NCI-H1092 treated with DMSO at 0.1 percent for 48 hours (cell line): ENCODE results near the gene KCNJ10.

Experiments
- DNase-seq: peaks from one replicate; lab custom pipeline; 2025; lab: John Stamatoyannopoulos, UW

Gene KCNJ10

DNA sequence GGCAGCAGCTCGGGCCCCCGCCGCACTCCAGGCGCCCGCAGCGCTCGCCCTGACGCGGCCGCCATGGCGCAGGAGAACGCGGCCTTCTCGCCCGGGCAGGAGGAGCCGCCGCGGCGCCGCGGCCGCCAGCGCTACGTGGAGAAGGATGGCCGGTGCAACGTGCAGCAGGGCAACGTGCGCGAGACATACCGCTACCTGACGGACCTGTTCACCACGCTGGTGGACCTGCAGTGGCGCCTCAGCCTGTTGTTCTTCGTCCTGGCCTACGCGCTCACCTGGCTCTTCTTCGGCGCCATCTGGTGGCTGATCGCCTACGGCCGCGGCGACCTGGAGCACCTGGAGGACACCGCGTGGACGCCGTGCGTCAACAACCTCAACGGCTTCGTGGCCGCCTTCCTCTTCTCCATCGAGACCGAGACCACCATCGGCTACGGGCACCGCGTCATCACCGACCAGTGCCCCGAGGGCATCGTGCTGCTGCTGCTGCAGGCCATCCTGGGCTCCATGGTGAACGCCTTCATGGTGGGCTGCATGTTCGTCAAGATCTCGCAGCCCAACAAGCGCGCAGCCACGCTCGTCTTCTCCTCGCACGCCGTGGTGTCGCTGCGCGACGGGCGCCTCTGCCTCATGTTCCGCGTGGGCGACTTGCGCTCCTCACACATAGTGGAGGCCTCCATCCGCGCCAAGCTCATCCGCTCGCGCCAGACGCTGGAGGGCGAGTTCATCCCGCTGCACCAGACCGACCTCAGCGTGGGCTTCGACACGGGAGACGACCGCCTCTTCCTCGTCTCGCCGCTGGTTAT is 14.2 kb upstream of the KCNJ10 start:
- DNase-seq: peak; percentile 78

DNA sequence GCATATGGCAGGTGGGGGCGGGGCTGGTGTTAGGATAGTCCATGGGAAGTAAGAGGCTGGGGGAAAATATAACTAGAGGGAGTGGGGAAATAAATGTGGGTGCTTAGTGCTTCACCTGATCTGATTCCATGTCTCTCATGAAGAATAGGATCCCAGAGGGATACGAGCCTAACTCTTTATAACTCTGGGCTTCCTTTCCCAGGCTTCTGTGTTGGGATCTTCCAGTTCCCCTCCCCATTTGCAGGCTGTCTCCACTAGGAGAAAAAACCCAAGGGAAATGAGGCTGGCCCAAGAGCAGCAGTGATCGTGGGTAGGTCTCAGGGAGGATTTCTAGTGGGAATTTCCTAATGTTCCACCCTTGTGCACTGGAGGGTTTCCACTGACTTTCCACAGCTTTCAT is 13.0 kb upstream of the KCNJ10 start:
- DNase-seq: no peak

DNA sequence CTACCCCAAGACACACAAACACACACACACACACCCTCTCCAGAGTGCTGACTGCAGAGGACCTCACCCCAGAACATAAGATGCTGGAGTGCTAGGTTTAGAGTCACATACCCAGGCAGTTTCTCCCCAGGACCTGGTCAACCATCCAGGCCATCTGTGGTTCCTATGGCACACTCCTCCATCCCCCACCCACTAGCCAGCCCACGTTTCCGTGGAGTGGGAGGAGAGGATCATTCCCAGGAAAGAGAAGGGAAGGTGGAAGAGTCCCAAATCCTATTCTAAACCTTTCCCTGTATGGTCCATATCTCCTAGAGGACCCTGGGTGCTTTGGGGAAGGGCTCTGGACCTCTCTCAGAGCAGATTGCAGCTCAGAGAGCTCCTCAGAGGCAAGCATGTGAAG is 12.5 kb upstream of the KCNJ10 start:
- DNase-seq: no peak

DNA sequence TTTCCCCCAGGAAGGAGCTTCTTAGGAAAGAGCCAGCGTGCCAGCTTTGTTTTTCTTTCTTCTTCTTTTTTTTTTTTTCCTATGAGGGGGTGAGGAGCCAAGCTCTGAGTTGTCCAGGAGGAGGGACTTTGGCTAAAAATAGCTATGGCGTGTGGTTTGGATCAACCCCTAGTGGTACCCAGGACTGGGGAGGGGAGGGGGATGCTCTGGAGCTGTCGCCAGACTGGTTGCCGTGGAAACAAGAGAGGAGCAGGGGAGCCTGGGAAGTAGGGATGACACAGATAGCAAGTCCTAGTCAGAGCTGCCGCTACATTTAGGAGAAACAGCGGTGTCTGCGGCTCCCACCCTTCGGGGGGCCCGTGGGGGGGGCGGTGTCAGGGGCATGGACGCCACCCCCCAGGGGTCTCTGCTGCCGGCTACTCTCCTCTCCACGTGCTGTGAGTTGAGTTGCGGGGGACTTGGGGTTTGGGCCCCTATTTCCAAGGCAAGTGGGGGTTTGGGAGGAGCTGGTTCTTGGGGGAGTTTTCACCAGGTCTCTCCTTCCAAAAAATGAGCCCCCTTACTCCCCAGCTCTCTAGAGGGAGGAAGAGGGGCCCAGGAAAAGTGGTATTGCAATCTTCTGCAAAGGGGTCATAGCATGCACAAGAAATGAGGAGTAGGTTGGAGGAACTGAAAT is 11.4 kb upstream of the KCNJ10 start, which contains the start of gene KCNJ9:
Gene KCNJ9, plus strand, starts transcription at position 278 of the 676 bp plus-strand sequence. CDS start 2,493 bp downstream, outside the sequence.
- DNase-seq: peak; percentile 22

DNA sequence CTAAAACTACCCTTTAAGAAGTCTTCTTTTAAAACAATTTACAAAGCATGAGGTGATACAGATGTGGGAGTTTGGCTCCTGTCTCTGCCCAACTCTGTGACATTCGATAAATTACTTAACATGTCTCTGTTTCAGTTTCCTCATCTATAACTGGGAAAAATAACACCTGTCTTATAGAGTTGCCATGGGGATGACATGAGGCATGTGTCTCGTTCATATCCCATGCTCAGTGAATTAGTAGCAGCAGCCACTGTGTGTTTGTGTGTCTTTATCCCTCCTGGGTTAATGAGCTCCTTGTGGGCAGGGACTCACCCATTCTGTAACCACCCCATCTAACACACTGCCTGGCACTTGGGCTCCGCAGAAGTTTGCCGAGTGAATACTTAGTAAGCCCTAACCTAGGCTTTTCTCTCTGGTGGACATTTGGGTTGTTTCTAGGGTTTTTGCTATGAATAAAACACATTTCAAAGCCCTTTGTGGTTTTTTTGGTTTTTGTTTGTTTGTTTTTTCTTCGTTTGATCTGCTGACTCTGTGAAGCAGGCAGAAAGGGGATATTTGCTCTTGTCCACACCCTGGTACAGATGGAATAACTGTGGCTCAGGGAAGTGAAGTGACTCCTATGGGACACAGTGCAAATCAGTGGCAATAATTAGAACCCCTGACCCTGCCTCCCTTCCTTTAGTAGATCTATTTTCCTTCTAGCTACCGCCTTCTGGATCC is 10.6 kb upstream of the KCNJ10 start:
- no peak for DNase-seq

DNA sequence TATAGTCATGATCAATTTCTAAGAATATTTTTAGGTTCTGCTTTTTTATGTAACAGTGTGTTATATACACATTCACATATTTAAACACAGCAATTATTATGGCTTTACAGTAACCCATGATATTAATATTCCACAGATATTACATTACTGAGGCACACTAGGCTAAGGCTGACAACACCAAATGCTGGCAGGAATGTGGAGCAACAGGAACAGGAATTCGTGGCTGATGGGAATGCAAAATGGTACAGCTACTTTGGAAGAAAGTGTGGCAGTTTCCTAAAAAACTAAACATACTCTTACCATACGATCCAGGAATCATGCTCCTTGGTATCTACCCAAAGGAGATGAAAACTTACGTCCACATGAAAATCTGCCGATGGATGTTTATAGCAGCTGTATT is 9.5 kb upstream of the KCNJ10 start:
- DNase-seq: no peak

DNA sequence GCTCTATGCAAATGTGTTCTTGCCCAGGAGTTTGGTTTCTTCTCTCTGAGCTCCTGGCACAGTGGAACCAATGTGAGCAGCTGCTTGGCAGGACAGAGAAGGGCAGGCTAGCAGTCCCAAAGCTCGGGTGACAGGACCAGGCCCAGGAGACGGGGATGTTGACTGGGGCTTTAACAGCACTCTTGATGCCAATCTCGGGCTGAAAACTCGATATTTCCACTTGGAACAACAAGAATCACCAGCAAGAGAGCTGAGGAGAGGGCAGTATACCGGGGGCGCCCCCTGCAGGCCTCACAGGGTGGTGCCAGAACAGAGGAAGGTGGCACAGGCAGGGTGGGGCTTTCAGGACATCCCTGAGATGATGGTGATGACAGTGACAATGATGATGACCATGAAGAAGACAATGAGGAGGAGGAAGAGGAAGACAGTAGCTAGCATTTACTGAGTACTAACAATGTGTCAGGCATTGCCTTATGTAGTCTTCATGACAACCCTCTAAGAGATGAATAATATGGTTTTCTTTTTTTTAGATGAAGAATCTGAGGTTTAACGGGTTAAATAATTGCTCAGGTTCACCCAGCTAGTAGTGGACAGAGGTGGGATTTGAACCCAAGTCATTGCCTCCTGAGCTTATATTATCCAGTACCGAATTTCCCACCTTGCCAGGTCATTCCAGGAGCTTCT is 8.7 kb upstream of the KCNJ10 start:
- DNase-seq: peak; percentile 5

DNA sequence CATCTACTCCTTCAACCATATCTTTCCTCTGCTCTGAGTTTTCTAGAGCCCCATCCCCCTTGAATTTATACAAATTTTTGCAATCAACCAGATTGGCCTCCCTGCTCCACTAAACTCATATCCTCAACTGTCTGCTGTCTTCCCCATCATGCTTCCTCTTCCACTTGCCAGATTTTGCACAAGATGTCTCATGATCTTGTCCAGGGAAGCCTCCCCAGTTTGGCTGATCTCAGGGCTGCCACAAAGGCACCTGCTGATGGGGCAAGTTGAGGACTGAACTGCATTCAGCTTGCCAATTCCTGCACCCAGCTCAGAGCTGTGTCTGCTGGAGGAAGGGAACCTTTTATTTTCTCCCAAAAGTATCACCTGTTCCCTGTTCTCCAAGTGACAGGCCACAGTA is 7.5 kb upstream of the KCNJ10 start:
- DNase-seq: no peak

DNA sequence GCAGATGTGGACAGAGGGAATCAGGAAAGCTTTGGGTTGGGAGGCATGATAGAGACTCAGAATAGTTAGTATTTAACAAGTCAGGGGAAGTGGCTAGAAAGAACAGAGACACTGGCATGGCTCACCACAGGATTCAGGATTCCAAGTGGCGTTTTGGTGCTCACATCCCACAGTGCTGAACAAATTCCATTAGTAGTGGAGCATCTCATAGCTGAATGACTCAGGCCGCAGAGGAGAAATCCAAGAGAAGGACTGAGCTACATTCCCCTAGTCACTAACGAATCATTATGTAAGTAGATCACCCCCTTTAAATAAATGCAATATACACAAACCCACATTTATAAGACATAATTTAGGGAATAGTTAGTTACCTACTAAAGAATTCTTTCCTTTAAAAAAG is 6.3 kb upstream of the KCNJ10 start:
- no peak for DNase-seq

DNA sequence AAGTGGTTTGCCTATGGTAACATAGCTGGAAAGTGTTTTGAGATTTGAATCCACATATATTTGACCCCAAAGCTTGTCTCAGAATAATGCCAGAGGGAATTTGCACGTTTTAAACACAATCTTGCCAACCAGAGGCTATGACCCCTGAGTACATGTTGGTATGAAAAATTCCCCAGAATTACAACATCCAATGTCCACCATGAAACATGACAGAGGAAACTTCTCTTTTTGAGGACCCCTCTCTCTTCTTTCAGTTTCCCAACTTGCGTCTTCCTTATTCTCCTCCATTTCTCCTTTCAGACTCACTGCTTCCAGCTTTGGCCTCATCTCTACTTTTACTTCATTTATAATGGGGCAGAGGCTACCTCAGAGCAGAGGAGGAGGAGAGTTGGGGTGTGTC is 5.9 kb upstream of the KCNJ10 start:
- DNase-seq: no peak

DNA sequence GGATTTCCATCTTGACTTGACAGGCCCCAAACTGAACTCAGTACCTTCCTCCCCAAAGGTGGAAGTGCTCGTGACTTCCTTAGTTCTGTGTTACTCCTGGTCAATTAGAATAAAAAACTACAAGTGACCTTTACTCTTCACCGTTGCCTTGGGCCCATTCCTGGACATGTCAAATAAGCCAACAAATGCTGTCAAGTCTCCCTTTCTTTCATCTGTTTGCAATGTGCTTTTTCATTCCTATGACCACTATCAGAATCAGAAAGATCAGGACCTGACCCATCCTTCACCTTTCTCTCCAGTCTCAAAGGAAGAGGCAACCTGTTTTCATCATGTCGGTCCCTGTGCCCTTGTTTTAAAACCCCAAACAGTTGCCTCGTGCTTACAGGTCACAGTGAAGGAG is 4.9 kb upstream of the KCNJ10 start:
- no peak for DNase-seq

DNA sequence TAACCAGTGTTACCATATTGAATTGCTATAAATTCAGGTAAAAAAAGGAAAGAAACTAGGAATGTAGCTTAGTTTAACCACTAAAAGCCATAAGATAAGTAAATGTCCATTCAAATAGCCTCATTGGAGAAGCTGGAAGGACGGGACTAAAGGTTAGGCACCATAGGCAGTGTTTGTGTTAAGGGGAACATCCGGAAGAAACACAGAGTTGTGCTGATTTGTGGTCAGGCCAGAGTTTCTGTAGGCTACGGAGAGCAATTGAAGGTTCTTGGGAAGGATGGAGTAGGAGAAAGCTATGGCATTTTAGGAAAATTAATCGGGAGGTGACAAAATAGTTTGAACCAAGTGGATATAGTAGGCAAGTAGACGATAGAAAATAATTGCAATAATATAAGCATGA is 1.3 kb upstream of the KCNJ10 start:
- DNase-seq: no peak

DNA sequence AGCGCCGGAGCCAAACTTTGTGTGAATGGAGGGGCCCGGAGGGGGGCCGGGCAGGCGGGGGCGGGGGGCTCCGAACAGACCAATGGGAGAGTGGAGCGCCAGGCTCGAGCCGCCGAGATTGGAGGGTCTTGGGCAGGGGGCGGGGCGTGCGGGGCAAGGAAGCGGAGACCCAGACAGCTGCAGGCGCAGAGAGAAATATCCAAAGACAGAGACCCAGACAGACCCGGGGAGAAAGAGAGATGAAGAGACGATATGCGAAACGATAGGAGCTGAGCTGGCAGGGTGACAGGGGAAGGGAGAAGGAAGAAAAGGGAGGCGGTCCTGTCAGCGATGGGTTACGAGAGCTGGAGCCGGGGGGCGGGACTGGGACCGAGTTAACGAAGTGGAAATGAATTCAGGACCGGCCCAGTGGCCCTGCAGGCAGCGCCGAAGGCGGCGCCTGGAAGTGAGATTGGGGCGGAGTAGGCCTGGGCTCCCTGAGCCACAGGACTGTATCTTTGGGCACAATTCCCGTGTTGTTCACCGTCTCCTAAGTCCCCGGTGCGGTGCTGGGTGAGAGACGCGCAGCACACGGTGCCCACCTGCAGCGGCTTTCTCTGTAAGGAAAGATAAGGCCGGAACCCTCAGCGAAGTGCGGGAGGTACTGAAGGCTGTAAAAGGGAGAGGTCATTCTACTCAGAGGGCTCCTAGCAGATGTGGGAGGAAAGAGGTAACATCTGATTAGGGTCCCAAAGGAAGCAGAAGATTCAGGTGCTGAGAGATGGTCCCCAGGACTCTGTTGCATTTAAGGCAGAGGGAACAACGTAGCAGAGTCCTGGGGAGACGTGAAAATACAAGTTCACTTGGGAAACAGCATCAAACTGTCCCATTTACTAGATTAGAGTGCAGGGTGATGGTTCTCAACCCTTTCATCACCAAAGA is 543 bp upstream of the KCNJ10 start:
- peak; percentile 57 for DNase-seq

DNA sequence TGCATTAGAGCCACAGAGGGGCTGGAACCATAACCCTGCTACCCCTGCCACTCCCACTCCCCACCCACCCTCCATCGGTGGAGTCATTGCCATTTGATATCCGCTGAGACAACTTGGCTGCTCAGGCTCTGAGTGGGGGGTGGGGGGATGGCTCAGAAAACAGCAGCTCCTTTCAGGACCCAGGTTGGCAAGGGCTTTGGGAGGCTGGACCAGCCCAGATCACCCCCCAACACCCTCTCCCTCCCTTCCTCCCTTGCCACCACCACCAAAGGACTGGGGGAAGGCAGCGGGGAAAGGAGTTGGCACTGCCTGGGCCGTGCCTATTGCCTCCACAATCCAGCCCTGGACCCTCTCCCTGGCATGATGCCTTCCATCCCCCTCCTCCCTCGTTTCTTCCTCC is 1.7 kb downstream of the KCNJ10 start:
- no peak for DNase-seq

DNA sequence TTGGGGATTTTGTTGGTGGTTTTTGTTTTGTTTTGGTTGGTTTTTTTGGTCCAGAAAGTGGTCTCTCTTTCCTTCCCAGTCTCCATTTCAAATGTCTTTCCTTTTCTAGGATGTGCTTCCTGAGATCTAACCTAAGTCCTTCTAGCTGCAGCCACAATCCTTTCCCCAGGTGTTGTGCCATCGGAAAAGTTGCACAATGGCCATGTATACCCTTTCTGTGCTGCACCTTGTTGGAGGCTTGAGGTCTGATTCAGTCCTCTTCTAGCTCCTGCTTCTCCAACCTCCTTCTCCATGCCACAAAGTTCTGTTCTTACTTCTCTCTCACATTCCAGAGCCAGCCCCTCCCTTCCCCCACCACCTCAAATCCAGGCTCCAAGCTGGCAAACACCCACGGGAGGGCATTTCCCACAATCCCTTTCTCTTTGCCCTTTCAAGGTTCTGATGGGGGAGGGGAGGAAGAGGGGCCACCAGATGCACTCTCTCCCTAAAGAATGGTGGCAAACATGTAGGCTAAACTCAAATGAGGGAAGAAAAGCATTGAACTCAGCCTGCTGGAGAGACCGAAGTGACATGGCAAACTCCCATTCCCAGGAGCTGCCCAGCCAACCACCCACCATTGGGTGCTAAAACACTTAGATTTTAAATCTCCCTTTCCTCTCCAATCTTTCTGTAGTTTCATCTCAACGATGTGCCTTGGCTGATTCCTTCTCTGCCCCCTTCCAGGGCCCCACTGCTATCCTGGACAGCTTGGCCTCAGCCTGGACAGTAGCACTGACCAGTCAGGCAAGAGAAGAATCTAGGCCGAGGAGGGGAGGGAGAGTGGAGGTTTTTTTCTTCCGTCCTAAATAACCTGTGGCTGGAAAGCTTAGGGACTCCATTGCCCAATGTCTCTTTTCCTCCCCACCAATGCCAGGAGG is 2.9 kb downstream of the KCNJ10 start:
- DNase-seq: no peak

DNA sequence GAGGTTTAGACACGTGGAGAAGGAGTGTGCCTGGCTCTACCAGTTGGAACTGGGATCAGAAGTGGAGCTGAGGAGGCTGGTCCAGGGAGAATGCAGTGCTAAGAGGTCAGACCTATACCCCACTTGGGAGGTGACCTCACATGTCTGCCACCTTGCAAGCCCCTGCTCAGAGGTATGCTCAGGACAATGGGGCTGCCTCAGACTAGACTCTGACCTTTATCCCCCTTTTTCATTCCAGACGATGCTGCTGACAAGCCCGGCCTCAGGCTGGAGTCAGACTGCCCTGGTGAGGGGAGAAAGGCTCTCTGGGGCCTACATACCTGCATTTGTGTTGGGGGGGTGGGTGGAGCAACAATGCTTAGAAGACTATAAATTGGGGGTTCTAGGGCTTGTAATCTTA is 5.2 kb downstream of the KCNJ10 start:
- no peak for DNase-seq

DNA sequence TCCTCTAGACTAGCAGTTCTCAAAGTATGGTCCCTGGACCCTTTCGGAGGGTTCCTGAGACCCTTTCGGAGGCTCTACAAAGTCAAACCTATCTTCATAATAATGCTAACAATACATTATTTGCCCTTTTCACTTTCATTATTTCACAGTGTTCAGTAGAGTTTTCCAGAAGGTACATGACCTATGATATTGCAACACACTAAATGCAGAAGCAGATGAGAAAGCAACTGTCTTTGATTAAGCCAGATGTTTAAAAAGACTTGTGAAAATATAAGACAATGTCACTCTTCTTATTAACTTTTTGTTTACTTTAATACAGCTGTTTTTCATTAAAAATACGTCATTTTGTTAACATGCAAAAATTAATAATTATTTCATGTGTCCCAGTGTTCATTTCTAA is 5.8 kb downstream of the KCNJ10 start:
- DNase-seq: no peak

DNA sequence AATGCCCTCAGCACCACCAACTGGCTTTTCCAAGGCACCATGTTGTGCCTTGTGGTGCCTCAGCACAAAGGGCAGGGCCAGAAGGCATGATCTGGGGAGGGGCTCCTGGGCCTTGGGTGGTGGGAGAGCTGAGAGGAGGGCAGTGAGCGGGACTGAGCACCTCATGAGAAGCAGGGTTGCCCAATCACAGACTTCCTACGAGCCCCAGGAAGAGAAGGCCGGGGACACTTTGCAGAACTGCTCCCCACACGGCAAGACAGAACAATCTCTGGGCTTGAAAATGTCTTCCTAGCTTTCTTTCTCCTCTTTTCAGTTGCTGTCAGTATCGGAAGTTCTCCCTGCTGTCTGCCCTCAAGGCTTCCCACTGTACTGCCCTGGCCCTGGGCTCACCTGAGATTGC is 6.8 kb downstream of the KCNJ10 start:
- DNase-seq: no peak

DNA sequence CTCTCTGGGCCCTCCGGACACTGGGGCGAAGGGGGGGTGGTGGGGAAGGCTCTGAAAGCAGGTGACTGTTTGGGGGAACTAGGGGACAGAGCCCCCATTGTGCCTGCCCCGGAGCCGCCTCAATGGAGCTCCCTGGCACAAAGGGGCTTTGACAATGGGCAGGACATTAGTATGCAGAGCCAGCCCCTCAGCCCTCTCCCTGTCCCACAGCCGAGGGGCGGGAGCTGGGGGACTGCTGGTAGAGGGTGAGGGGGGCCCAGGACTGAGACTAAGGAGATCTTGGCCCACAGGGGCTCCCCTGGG is 7.8 kb downstream of the KCNJ10 start:
- DNase-seq: no peak
